H1 (cell line): ENCODE measurements around the gene NAA10.

Source experiments
- EP300 ChIP-seq, 2 experiments: IDR thresholded peaks; 1 replicate in 1 of 2; 2 replicates in 1 of 2; pipeline ENCODE4 v1.6.1; 2011 to 2012; ENCODE audit warnings: low read depth in 2 of 2, low read length in 2 of 2, mild to moderate bottlenecking in 2 of 2, borderline replicate concordance in 1 of 2, inconsistent platforms in 1 of 2, moderate library complexity in 1 of 2
- TF ChIP-seq, protein P1 (sequence below), 3 experiments: IDR thresholded peaks; 1 replicate in 2 of 3; 2 replicates in 1 of 3; pipeline versions ENCODE4 v1.5.1 to v1.6.1; 2011; ENCODE audit warnings: low read length in 3 of 3, mild to moderate bottlenecking in 3 of 3, inconsistent platforms in 2 of 3, low read depth in 1 of 3, moderate library complexity in 1 of 3; ENCODE audit not compliant: insufficient read depth in 1 of 3; ENCODE audit errors: control extremely low read depth in 1 of 3

DNA sequence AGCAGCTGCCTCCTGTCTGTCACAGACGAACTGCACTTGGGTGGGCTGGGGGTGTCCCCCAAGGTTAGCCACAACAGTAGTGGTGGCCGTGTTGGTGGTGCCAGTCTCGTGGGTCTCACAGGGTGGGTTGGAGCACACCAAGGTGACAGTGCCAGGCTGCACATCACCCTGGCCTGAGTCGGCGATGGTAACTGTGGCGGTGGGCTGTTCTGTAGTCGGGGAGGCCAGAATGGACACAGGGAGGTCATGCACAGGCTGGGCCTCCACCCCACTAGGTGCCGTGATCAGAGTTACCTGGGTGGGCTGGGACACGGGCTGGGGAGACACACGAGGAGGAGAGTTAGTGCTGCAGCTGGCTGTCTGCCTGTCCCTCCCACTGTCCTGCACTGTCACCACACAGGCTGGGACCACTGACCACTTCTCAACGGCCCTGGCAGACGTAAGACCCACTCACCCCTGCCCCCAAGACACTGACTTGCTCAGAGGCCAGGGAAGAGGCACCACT lies 20.4 kb upstream of the NAA10 start:
- no peak for TF ChIP-seq EP300 (IDR thresholded peaks at IDR 0.05; ENCODE audit: borderline replicate concordance in 1 of 2, low read depth in 2 of 2, low read length in 2 of 2)
- TF ChIP-seq, protein P1, sequence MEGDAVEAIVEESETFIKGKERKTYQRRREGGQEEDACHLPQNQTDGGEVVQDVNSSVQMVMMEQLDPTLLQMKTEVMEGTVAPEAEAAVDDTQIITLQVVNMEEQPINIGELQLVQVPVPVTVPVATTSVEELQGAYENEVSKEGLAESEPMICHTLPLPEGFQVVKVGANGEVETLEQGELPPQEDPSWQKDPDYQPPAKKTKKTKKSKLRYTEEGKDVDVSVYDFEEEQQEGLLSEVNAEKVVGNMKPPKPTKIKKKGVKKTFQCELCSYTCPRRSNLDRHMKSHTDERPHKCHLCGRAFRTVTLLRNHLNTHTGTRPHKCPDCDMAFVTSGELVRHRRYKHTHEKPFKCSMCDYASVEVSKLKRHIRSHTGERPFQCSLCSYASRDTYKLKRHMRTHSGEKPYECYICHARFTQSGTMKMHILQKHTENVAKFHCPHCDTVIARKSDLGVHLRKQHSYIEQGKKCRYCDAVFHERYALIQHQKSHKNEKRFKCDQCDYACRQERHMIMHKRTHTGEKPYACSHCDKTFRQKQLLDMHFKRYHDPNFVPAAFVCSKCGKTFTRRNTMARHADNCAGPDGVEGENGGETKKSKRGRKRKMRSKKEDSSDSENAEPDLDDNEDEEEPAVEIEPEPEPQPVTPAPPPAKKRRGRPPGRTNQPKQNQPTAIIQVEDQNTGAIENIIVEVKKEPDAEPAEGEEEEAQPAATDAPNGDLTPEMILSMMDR (IDR thresholded peaks at IDR 0.05; ENCODE audit: control extremely low read depth in 1 of 3, insufficient read depth in 1 of 3, low read depth in 1 of 3, low read length in 3 of 3): no peak
